NCI-H1048 (cell line): ENCODE measurements around the gene CACNA2D4.
A peak's percentile ranks its signal among the peaks of the same experiment; 100 is the strongest.
"Not testable (repeated sequence)": the region's sequence is repeated elsewhere in the genome, so short reads cannot be mapped to it uniquely, and the experiment has no call there.

ENCODE experiments used
- DNase-seq: peaks from one replicate; lab custom pipeline; 2025; lab: John Stamatoyannopoulos, UW

CACNA2D4 gene

DNA sequence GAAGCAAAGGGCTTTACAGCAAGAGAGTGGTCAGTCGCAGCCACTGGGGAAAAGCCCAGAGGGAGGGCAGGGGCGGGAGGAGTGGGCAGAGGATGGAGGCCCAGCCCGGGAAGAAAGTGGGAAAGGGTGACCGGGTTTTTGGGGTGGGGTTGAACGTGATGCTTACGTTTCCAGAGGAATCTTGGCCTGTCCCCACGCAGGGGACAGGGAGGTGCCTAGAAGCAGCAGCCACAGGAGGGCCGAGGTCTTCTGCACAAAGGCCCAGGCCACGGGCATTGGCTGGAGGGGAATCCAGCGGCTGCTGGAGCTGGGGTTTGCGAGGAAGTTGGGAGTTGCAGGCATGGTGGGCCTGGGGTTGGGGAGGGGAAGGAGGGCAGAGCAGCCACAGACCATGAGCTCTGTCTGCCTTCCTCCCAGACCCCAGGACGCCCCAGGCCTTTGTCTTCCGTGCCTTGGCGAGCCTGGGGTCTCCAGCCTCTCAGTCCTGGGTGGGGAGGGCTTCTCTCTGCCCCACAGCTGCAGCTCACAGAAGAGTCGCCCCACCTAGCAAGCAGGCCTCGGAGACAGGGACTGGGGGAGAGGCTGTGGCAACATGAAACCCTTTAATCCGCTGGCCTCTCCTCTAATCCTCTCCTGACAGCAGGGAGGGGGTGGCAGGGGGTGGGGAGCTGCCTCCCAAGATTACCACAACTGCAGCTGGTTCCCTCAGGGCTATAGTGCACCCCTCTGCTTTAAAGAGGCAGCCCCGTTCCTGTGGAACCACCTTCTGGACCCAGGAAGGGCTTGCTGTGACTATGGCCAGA, at the start of gene CACNA2D4:
TSS of gene CACNA2D4 (minus strand) at position 572 of the 803 bp plus-strand sequence. CDS start at position 393, 179 bp downstream.
- no peak for DNase-seq

DNA sequence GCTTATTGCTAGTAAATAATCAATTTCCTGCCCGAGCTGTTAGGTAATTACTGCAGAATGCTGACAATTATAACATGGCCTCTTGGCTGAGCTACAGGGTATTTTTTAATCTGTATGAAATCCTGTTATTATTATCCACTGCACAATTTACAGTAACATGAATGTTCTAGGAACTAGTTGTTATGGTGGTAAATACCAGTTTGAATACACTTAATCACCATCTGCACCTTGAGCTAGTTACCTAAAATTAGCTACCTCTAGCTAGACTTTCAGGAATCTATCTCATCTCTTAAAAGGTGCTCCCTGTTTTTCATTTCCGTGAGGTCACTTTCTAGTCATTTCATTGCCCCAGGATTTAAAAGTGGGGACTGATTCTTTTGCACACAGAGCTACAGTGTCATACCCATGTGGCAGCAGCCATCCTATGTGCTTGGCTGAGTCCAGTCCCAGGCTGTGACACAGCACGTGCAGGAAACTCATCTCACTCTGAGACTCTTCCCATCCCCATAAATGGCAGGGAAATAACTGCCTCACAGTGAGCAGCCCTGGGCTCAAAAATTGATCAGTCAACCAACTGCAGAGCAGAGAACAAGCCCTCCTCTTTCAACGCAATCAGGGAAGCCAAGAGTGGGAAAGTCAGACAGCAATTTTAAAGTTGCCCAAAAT, 48.2 kb upstream of the CACNA2D4 start:
- DNase-seq = no peak

- DNase-seq = no peak
Observed at GRCh38 chr12:1965916-1966315, 47.5 kb upstream of the CACNA2D4 start.

DNA sequence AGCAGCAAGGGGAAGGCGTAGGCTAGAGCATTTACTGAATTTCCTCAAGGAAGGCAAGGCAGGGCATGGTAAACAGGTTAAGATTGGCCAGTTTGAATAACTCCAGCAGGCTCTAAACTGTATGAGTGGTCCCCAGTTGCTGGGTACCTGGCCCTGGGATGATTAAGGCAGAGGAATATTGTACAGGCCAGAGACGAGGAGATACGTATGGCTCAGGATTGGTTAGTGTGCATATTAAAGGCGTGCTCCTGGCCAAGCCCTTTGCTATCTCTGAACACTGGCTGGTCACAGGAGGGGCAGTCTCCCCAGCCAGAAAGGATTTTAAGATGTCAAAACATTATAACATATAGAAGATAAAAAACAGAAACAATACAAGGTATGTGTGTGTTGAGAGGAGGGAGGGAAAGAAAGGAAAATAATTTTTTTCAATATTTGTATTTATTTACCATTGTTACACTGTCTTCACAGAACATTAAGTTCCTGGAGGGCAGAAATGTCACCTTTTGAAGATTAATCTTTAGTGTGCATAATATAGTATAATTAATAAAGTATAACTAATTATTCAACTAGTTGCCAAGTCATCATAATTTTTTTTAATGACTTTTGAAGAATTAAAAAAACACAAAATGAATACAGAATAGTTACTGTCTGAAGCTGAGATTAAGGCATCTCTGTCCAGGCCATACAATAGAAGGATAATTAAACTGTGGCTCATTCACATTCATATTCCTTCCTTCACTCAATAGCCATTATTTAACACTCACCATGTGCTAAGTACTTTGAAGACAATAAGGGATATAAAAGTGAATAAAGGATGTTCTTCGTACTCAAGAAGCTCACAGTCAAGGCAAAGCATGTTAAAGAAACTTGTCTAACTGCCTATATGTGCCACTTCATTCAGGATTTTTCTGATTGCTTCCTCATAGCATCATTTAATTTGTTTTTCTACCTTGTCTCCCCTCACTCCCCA, 43.9 kb upstream of the CACNA2D4 start:
- no peak for DNase-seq

- no peak for DNase-seq
Observed at GRCh38 chr12:1956716-1957115, 38.3 kb upstream of the CACNA2D4 start.

DNA sequence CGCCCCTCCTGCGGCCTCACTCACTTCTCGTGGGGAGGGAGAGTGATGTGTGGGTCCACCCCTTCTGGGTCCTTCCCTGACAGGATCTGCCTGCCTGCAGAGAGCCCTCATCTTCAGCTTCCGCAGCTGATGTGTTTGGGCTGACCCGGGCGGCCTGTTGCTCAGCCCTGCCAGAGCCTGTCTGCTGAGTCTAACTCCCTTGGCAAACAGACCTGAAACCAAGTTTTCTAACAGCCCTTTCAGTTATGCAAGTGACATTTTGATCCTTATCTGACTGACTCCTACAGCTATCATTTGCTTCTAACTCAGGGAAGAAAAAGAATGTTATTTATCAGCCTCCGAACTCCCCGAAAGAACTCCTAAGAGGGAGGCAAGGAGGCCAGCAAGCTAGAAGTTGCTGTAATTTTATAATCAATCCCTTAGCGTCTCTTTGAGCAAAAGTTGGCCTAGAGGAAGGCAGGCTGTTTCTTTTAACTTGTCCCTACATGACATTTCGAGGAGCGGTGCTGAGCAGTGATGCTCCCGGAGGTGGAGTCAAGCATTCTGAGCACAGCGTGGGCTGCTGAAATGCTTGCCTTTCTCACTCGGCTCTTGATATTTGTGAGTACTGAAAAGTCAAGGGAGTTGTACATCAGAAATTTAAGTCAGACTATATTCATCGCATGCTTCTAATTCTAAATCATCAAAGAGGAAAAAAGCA, 31.5 kb upstream of the CACNA2D4 start:
- no peak for DNase-seq

- DNase-seq = no peak
Observed at GRCh38 chr12:1948883-1949282, 30.4 kb upstream of the CACNA2D4 start.

GRCh38 chr12:1947081-1947480, 28.6 kb upstream of the CACNA2D4 start:
- DNase-seq = no peak

DNA sequence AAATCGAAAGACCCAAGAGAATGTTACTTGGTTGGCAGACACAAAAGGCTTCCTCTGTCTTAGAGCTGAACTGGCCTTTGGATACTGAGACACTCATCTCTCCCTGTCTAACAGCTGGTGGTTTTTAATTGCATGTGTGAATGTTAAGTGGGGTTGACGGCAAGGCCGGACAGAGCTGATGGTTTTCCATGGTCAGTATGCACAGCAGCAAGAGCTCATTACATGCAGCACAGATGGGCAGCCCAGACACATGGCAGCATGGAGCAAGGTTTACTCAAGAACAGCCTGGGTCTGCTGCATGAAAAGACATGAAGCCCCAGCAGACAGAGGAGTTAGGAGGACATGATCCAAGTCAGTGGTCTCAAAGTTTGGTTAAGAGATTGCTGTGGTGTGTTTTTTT, 27.8 kb upstream of the CACNA2D4 start:
- DNase-seq = no peak

GRCh38 chr12:1945502-1945901, 27.1 kb upstream of the CACNA2D4 start:
- DNase-seq = not testable (repeated sequence)

- DNase-seq = peak; percentile 4
Observed at GRCh38 chr12:1939801-1940607, 21.6 kb upstream of the CACNA2D4 start.

DNA sequence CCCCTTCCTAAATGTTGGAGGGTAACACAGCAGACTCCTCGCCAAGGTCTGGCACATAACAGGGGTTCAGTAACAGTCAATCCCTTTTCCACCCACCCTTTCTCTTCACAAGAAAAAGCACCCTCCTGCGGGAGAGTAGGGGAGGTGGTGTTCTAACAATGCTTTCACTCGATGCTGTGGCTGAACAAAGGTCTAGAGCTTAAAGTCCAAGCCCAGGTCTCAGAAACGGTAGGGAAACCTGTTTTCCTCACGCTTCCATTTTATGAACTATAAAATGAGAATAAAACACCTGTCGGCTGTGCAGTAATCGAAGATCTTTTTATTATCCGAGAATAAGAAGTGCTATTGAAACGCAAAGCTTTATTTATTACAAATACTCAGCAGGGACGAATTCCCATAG, 20.9 kb upstream of the CACNA2D4 start:
- no peak for DNase-seq

- no peak for DNase-seq
Observed at GRCh38 chr12:1937481-1938224, 19.2 kb upstream of the CACNA2D4 start.

DNA sequence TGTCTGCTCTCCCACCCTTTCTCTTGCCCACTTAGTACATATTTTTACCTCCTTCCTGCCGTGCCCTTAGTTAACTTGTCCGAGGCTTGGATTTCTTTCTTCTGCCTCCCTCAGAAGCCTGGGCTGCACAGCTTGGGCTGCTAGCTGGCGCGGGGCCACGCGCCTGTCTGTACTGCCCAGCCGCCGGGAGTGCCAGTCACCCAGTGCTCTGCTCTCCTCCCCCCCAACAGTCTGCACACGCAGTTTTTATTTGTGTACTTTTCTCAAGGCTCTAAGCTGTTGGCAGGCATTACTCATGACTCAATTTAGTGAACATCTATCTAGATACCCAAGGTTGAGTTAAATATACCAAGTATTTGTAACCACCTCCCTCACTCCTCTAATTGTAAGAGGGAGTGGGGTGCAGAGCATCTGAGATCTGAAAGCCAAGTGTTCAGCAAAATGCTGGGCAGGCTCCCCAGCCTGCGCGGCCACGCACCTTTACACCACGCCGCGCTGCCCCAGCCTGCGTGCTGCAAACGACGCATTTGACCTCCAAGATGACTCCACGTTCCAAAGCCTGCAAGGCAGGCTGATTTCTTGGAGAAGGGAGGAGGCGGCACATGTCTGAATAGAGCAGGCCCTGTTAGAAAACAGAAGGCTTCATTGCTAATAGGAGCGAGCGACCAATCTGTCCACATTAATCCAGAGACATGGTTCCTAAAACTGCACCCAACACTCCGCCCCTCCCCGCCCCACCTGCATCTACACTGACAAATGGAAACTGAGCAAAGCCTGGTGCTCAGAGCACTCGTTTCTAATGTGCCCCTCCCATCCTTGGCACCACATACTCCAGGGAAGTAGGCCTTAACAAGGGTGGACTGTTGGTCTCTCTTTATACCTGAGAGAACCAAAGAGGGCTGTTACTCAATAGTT, 18.2 kb upstream of the CACNA2D4 start:
- no peak for DNase-seq

- DNase-seq = no peak
Observed at GRCh38 chr12:1935700-1936378, 17.4 kb upstream of the CACNA2D4 start.

DNA sequence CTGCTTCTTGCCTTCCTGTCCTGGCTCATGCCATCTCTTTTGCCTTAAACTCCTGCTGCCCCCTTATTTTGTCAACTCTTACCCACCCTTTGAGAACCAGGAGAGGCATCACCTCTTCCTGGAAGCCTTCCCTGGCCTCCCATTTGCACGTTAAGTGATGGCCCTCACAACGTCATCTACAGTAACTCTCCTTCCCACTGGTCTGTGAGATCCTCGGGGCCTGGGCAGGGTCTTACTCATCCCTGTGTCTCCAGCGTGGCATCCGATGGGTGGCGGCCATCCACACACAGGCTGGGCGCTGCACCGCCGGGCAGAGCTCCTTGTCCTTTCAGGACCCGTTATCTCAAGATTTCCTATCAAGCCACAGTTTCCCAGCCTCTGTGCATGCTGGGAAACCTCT, 16.8 kb upstream of the CACNA2D4 start:
- DNase-seq = no peak

GRCh38 chr12:1934831-1935230, 16.4 kb upstream of the CACNA2D4 start:
- no peak for DNase-seq

- DNase-seq = no peak
Observed at GRCh38 chr12:1934068-1934467, 15.6 kb upstream of the CACNA2D4 start.
